ENCODE measurements around the gene COMMD9.

COMMD9 gene

DNA sequence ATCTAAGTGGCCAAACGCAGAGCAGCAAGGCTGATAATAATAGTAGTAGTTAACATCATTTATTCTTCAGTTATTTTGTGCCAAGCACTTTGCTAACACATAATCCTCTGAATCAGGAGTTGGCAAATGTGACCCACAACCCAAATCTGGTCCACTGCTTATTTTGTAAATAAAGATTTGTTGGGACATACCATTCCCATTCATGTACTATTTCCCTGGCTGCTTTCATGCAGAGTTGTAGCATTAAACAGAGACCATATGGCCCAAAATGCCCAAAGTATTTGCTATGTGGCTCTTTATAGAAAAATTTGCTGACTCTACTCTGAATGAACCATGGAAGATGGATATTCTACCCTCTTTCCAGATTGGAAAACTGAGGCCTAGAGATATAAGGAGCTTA lies 50.3 kb downstream of the COMMD9 start:
- Histone ChIP-seq H3K27me3 (ENCODE audit: insufficient read depth, low read length) (no peaks in the 10 kb centered on the region), H3K4me1 (ENCODE audit: control insufficient read depth, insufficient read depth, low read length, unreplicated experiment) (no peaks in the 10 kb centered on the region), H3K27ac (ENCODE audit: low read depth, low read length) (no peak overlapping the region), H3K79me2 (ENCODE audit: control insufficient read depth, insufficient read depth, low read length, unreplicated experiment) (no peaks in the 10 kb centered on the region), H3K4me3 (ENCODE audit: low read depth, low read length) (no peak overlapping the region), H3K36me3 (ENCODE audit: insufficient read depth, low read length) (0 out of 2 replicates have a peak, but pooled peaks cover 3% of the 10 kb centered on the region), H2AFZ (ENCODE audit: low read length, unreplicated experiment) (no peak overlapping the region)

DNA sequence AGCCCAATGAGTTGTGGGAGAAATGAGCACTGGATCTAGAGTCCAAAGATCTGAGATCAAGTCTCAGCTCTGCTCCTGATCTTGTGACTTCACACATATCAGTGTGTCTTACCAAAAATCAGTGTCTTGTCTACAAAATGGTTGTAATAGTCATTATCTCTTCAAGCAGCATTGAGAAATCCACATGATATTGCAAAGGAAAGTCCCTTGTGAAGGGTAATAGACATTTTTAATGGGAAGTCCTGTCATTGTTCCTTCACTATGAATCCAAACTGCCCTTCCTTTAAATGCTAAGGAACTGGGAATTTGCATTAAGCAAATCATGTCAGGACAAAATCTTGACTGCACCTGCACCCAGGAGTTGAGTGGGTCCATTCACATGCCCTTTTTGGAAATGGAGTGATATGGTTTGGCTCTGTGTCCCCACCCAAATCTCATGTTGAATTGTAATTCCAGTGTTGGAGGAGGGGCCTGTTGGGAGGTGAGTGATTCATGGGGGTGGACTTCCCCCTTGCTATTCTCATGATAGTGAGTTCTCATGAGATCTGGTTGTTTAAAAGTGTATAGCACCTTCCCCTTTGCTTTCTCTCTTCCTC lies 51.1 kb downstream of the COMMD9 start:
- no peaks in the 10 kb centered on the region for H3K79me2 ChIP-seq (ENCODE audit: control insufficient read depth, insufficient read depth, low read length, unreplicated experiment)
- no peaks in the 10 kb centered on the region for H3K4me1 ChIP-seq (ENCODE audit: control insufficient read depth, insufficient read depth, low read length, unreplicated experiment)
- no peaks in the 10 kb centered on the region for H3K27me3 ChIP-seq (ENCODE audit: insufficient read depth, low read length)
- H3K4me3 ChIP-seq (ENCODE audit: low read depth, low read length), result no peak overlapping the region
- H2AFZ ChIP-seq (ENCODE audit: low read length, unreplicated experiment), result no peak overlapping the region
- no peak overlapping the region for H3K27ac ChIP-seq (ENCODE audit: low read depth, low read length)
- 0 out of 2 replicates have a peak, but pooled peaks cover 3% of the 10 kb centered on the region for H3K36me3 ChIP-seq (ENCODE audit: insufficient read depth, low read length)

DNA sequence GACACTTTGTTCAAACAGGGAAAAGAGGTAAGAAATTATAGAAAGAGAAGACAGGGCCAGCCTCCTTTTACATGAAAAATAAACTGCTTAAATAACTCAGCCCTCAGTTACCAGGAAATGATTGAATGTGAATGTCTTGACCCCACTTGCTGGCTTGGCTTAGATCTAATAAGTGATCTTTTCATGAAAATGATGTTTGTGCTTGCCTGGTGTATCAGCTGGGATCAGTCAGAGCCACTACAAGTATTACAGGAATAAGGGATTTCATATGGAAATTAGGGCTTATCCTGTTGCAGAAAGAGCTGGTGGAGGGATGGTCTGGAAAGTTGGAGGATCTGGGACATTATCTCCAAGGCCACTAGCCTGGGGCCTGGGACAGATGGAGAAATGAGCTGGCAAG lies 51.8 kb downstream of the COMMD9 start:
- Histone ChIP-seq H2AFZ (ENCODE audit: low read length, unreplicated experiment) (no peak overlapping the region), H3K79me2 (ENCODE audit: control insufficient read depth, insufficient read depth, low read length, unreplicated experiment) (no peaks in the 10 kb centered on the region), H3K4me3 (ENCODE audit: low read depth, low read length) (no peak overlapping the region), H3K27me3 (ENCODE audit: insufficient read depth, low read length) (no peaks in the 10 kb centered on the region), H3K27ac (ENCODE audit: low read depth, low read length) (no peak overlapping the region), H3K4me1 (ENCODE audit: control insufficient read depth, insufficient read depth, low read length, unreplicated experiment) (no peaks in the 10 kb centered on the region), H3K36me3 (ENCODE audit: insufficient read depth, low read length) (0 out of 2 replicates have a peak, but pooled peaks cover 3% of the 10 kb centered on the region)

DNA sequence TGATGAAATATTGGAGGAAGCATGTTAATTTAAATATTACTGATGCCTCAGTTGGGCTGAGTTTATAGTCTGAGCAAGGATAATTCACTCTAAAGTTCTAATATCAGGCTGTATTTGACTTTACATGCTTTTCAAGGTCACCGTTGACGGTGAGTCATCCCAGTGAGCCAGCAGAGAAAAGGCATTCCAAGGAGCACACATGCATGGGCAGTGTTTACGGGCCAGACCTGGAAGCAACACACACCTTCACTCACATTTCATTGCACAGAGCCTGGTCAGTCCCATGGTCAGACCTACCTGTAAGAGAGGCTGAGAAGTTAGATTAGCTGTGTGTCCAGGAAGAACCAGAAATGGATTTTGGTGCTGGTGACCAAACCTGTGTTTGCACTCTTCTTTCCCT lies 53.5 kb downstream of the COMMD9 start:
- no peaks in the 10 kb centered on the region for H3K79me2 ChIP-seq (ENCODE audit: control insufficient read depth, insufficient read depth, low read length, unreplicated experiment)
- H3K4me3 ChIP-seq (ENCODE audit: low read depth, low read length), result no peak overlapping the region
- H3K27ac ChIP-seq (ENCODE audit: low read depth, low read length), result no peak overlapping the region
- peaks cover 16% of the 10 kb centered on the region for H3K4me1 ChIP-seq (ENCODE audit: control insufficient read depth, insufficient read depth, low read length, unreplicated experiment)
- no peaks in the 10 kb centered on the region for H3K27me3 ChIP-seq (ENCODE audit: insufficient read depth, low read length)
- H2AFZ ChIP-seq (ENCODE audit: low read length, unreplicated experiment), result no peak overlapping the region
- H3K36me3 ChIP-seq (ENCODE audit: insufficient read depth, low read length), result peaks cover 3% of the 10 kb centered on the region; the same call in 1 of the 2 replicates

DNA sequence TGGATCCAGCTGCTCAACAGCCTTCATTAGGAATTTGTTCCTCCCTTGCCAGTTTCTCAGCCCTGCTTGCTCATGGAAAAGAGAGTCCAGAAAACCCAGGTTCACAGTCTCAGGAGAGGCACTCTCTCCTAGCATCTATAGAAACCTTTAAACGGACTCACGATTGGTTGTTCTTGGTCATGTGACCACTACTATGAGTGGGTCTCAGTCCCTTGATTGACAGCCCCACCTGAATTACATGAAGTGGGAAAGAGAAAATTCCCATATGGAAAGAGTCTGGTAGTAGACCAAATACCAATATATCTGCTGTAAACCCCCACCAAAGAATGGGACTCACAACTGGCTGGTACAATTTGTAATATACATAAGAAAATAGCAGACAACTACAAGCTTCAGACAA lies 54.4 kb downstream of the COMMD9 start:
- H3K36me3 ChIP-seq (ENCODE audit: insufficient read depth, low read length), result peaks cover 8% of the 10 kb centered on the region; the same call in 1 of the 2 replicates
- H3K4me3 ChIP-seq (ENCODE audit: low read depth, low read length), result no peak overlapping the region
- H3K27ac ChIP-seq (ENCODE audit: low read depth, low read length), result no peak overlapping the region
- peaks cover 22% of the 10 kb centered on the region for H3K4me1 ChIP-seq (ENCODE audit: control insufficient read depth, insufficient read depth, low read length, unreplicated experiment)
- H2AFZ ChIP-seq (ENCODE audit: low read length, unreplicated experiment), result no peak overlapping the region
- no peaks in the 10 kb centered on the region for H3K79me2 ChIP-seq (ENCODE audit: control insufficient read depth, insufficient read depth, low read length, unreplicated experiment)
- no peaks in the 10 kb centered on the region for H3K27me3 ChIP-seq (ENCODE audit: insufficient read depth, low read length)

DNA sequence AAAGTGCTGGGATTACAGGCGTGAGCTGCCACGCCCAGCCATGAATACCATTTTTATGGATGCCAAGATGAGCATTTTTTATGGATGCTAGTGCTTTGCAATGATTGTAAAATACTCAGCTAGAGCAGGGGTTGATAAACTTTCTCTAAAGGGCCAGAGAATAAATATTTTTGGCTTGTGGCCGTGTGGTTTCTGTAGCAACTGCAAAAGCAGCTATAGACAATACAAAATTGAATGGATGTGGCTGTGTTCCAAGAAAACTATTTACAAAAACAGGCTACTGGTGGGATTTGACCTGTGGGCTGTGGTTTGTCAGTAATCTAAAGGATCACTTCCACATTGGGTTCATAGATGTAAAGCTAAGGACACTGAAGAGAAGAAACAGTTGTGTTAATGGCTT lies 56.0 kb downstream of the COMMD9 start:
- Histone ChIP-seq H2AFZ (ENCODE audit: low read length, unreplicated experiment) (no peak overlapping the region), H3K36me3 (ENCODE audit: insufficient read depth, low read length) (peaks cover 8% of the 10 kb centered on the region; the same call in 1 of the 2 replicates), H3K4me3 (ENCODE audit: low read depth, low read length) (no peak overlapping the region), H3K27me3 (ENCODE audit: insufficient read depth, low read length) (no peaks in the 10 kb centered on the region), H3K4me1 (ENCODE audit: control insufficient read depth, insufficient read depth, low read length, unreplicated experiment) (peaks cover 22% of the 10 kb centered on the region), H3K79me2 (ENCODE audit: control insufficient read depth, insufficient read depth, low read length, unreplicated experiment) (no peaks in the 10 kb centered on the region), H3K27ac (ENCODE audit: low read depth, low read length) (no peak overlapping the region)

DNA sequence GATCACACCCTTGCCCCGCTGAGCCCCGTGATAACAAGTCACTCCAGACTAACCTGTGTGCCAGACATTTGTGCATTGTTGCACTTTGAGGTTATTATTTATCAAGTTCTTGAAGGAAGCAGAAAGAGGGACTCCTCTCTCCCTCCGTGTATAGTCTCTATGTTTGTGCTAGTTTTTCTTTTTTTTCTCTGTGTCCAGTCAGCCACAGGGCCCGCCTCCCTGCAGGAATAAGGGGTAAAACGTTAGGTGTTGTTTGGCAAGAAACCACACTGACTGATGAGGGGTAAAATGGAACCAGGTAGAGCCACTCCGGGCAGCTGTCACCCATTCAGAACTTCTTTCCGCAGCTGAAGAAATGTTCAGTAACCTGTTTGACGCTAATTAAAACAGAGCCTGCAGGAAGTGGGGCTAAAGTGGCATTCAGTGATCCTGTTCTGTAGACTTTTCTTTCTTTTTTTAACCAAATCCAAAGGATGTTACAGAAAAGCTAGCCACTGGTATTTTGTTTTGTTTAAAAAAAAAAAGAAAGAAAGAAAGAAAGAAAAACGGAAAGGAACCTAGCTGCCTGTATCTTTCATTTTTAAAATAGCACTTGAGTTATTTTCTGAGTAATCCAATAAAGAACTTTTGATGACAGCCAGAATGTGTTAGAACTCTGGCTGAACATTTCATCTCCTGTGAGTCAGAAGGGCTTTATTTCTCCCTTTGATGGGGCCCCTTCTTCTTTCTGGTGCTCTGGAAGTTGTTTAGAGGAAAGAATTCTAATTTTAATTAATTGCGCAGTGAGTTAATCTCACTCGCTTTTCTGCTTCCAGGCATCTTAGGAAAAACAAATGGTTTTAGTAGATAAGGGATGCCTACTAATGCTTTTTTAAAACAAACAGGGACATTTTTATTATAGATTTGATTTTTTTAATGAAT lies 58.2 kb downstream of the COMMD9 start:
- Histone ChIP-seq H3K4me3 (ENCODE audit: low read depth, low read length) (peak overlapping the region; percentile 11; the same call in 1 of the 2 replicates), H3K79me2 (ENCODE audit: control insufficient read depth, insufficient read depth, low read length, unreplicated experiment) (no peaks in the 10 kb centered on the region), H3K4me1 (ENCODE audit: control insufficient read depth, insufficient read depth, low read length, unreplicated experiment) (peaks cover 22% of the 10 kb centered on the region), H2AFZ (ENCODE audit: low read length, unreplicated experiment) (no peak overlapping the region), H3K27ac (ENCODE audit: low read depth, low read length) (peak overlapping the region; percentile 38), H3K36me3 (ENCODE audit: insufficient read depth, low read length) (peaks cover 10% of the 10 kb centered on the region; the same call in 1 of the 2 replicates), H3K27me3 (ENCODE audit: insufficient read depth, low read length) (no peaks in the 10 kb centered on the region)

DNA sequence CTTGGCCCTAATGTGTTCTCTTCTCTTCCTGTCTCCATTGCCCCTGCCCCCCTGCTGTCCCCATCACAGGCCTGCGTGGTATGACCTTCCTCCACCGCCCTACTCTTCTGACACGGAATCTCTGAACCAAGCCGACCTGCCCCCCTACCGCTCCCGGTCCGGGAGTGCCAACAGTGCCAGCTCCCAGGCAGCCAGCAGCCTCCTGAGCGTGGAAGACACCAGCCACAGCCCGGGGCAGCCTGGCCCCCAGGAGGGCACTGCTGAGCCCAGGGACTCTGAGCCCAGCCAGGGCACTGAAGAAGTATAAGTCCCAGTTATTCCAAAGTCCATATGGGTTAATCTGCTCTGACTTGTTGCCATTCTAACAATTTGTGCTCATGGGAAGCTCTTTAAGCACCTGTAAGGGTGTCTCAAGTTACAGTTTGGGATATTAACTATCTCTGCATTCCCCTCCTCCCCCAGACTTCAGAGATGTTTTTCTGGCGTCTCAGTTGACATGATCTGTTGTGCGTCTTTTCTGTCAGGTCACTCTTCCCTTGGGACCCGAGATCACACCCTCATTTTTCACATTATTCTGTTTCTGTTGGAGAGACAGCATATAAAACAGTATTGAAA lies 60.0 kb downstream of the COMMD9 start:
- H3K27me3 ChIP-seq (ENCODE audit: insufficient read depth, low read length), result no peaks in the 10 kb centered on the region
- no peaks in the 10 kb centered on the region for H3K79me2 ChIP-seq (ENCODE audit: control insufficient read depth, insufficient read depth, low read length, unreplicated experiment)
- no peak overlapping the region for H3K4me3 ChIP-seq (ENCODE audit: low read depth, low read length)
- no peak overlapping the region for H2AFZ ChIP-seq (ENCODE audit: low read length, unreplicated experiment)
- no peak overlapping the region for H3K27ac ChIP-seq (ENCODE audit: low read depth, low read length)
- H3K36me3 ChIP-seq (ENCODE audit: insufficient read depth, low read length), result peaks cover 8% of the 10 kb centered on the region; the same call in 1 of the 2 replicates
- H3K4me1 ChIP-seq (ENCODE audit: control insufficient read depth, insufficient read depth, low read length, unreplicated experiment), result peaks cover 22% of the 10 kb centered on the region

DNA sequence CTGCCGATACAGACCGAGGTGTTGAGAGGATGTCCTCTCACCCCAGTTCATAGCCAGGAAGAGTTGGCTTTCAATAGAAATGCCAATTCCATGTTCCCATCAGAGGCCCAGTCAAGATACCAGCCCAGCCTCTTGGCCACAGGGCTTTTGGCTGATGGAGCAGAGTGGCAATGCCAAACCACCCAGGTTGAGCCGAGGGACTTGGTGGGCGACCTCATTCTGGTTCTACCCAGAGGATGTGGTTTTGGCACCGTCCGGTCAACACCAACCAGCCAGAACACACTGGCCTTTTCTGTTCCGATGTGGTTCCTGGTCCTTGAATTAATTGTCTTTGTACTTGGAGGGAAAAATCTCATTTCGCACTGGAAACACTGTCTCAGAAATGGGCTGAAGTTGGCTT lies 60.5 kb downstream of the COMMD9 start:
- Histone ChIP-seq H3K4me3 (ENCODE audit: low read depth, low read length) (no peak overlapping the region), H3K36me3 (ENCODE audit: insufficient read depth, low read length) (peaks cover 8% of the 10 kb centered on the region; the same call in 1 of the 2 replicates), H3K4me1 (ENCODE audit: control insufficient read depth, insufficient read depth, low read length, unreplicated experiment) (peaks cover 22% of the 10 kb centered on the region), H2AFZ (ENCODE audit: low read length, unreplicated experiment) (no peak overlapping the region), H3K79me2 (ENCODE audit: control insufficient read depth, insufficient read depth, low read length, unreplicated experiment) (no peaks in the 10 kb centered on the region), H3K27ac (ENCODE audit: low read depth, low read length) (no peak overlapping the region), H3K27me3 (ENCODE audit: insufficient read depth, low read length) (no peaks in the 10 kb centered on the region)

DNA sequence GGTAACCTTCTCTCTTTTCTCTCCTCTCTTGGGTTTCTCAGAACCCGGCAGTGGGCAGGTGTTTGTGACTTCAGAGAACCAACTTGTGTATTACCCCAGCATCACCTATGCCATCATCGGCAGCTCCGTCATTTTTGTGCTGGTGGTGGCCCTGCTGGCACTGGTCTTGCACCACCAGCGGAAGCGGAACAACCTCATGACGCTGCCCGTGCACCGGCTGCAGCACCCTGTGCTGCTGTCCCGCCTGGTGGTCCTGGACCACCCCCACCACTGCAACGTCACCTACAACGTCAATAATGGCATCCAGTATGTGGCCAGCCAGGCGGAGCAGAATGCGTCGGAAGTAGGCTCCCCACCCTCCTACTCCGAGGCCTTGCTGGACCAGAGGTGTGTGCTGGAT lies 62.2 kb downstream of the COMMD9 start:
- Histone ChIP-seq H3K4me1 (ENCODE audit: control insufficient read depth, insufficient read depth, low read length, unreplicated experiment) (peaks cover 22% of the 10 kb centered on the region), H3K4me3 (ENCODE audit: low read depth, low read length) (no peak overlapping the region), H2AFZ (ENCODE audit: low read length, unreplicated experiment) (no peak overlapping the region), H3K36me3 (ENCODE audit: insufficient read depth, low read length) (peaks cover 8% of the 10 kb centered on the region; the same call in 1 of the 2 replicates), H3K27me3 (ENCODE audit: insufficient read depth, low read length) (no peaks in the 10 kb centered on the region), H3K79me2 (ENCODE audit: control insufficient read depth, insufficient read depth, low read length, unreplicated experiment) (no peaks in the 10 kb centered on the region), H3K27ac (ENCODE audit: low read depth, low read length) (no peak overlapping the region)

Data from ACC112 (cell line).